ENCODE measurements around the gene AGTPBP1. TPM values are rescaled to one million over a fixed set of nuclear protein-coding genes. Genes with fewer than 3 reads are reported as not detected.

AGTPBP1 gene
- total and polyA plus RNA-seq, 3 donors from 2014 or later = 26.3 to 45.7 (median 26.6) TPM

GRCh38 chr9:85514256-85514655 is 227.5 kb downstream of the AGTPBP1 start:
- intact Hi-C loops (cut with DNase I; ENCODE audit: low total_unique reads) = no loop called here
- H3K36me3 ChIP-seq (ENCODE audit: low read depth, missing control alignments) = no peaks in the 10 kb centered on the region
- WGBS, 2 donors = 61 to 66% methylated on average over 8 of the region's 8 CpGs
- no peak for DNase-seq
- H3K4me1 ChIP-seq = no peaks in the 10 kb centered on the region
- no peaks in the 10 kb centered on the region for H3K9me3 ChIP-seq
- TF ChIP-seq POLR2A (IDR thresholded peaks at IDR 0.05) = no peak
- no peak for TF ChIP-seq CTCF (IDR thresholded peaks at IDR 0.05)
- H3K4me3 ChIP-seq = no peak overlapping the region
- no peaks in the 10 kb centered on the region for H3K27me3 ChIP-seq
- H3K27ac ChIP-seq = no peak overlapping the region

- Histone ChIP-seq H3K36me3 (ENCODE audit: low read depth, missing control alignments) (no peaks in the 10 kb centered on the region), H3K9me3 (no peaks in the 10 kb centered on the region), H3K4me1 (no peaks in the 10 kb centered on the region), H3K4me3 (no peak overlapping the region), H3K27ac (no peak overlapping the region), H3K27me3 (no peaks in the 10 kb centered on the region)
- intact Hi-C loops (cut with DNase I; ENCODE audit: low total_unique reads) = no loop called here
- DNase-seq = no peak
- no peak for TF ChIP-seq POLR2A (IDR thresholded peaks at IDR 0.05)
- no peak for TF ChIP-seq CTCF (IDR thresholded peaks at IDR 0.05)
Observed at GRCh38 chr9:85511746-85512145, 230.0 kb downstream of the AGTPBP1 start.

GRCh38 chr9:85510830-85511504 is 230.8 kb downstream of the AGTPBP1 start:
- intact Hi-C loops (cut with DNase I; ENCODE audit: low total_unique reads) = no loop called here
- H3K4me1 ChIP-seq = no peaks in the 10 kb centered on the region
- no peak overlapping the region for H3K27ac ChIP-seq
- no peak overlapping the region for H3K4me3 ChIP-seq
- DNase-seq = peak; percentile 38
- no peaks in the 10 kb centered on the region for H3K36me3 ChIP-seq (ENCODE audit: low read depth, missing control alignments)
- no peak for TF ChIP-seq POLR2A (IDR thresholded peaks at IDR 0.05)
- TF ChIP-seq CTCF (IDR thresholded peaks at IDR 0.05) = no peak
- H3K27me3 ChIP-seq = no peaks in the 10 kb centered on the region
- 70 to 81% methylated on average over 4 to 6 of the region's 6 CpGs for WGBS, 2 donors
- no peaks in the 10 kb centered on the region for H3K9me3 ChIP-seq

GRCh38 chr9:85508616-85509015 is 233.1 kb downstream of the AGTPBP1 start:
- WGBS, 2 donors = 68 to 74% methylated on average over 4 of the region's 4 CpGs
- intact Hi-C loops (cut with DNase I; ENCODE audit: low total_unique reads) = no loop called here
- Histone ChIP-seq H3K4me3 (no peak overlapping the region), H3K4me1 (no peaks in the 10 kb centered on the region), H3K9me3 (no peaks in the 10 kb centered on the region), H3K27me3 (no peaks in the 10 kb centered on the region), H3K27ac (no peak overlapping the region), H3K36me3 (ENCODE audit: low read depth, missing control alignments) (no peaks in the 10 kb centered on the region)
- no peak for DNase-seq
- no peak for TF ChIP-seq CTCF (IDR thresholded peaks at IDR 0.05)

- no peaks in the 10 kb centered on the region for H3K4me1 ChIP-seq
- TF ChIP-seq CTCF (IDR thresholded peaks at IDR 0.05) = no peak
- no peak for TF ChIP-seq POLR2A (IDR thresholded peaks at IDR 0.05)
Observed at GRCh38 chr9:85505612-85506011, 236.1 kb downstream of the AGTPBP1 start.

More at GRCh38 chr9:85505612-85506011, 236.1 kb downstream of the AGTPBP1 start:
- H3K36me3 ChIP-seq (ENCODE audit: low read depth, missing control alignments) = no peaks in the 10 kb centered on the region
- H3K27me3 ChIP-seq = no peaks in the 10 kb centered on the region
- H3K9me3 ChIP-seq = no peaks in the 10 kb centered on the region
- intact Hi-C loops (cut with DNase I; ENCODE audit: low total_unique reads) = no loop called here
- H3K27ac ChIP-seq = no peak overlapping the region
- no peak for DNase-seq
- WGBS, 2 donors = 79 to 92% methylated on average over 5 to 7 of the region's 7 CpGs
- H3K4me3 ChIP-seq = no peak overlapping the region
